Breast epithelium (tissue), 3 donors: Measurements from ENCODE around the gene VWA2.

Source experiments
- CTCF ChIP-seq, 3 donors: fragments of 450-650 bp; IDR thresholded peaks; one replicate each; pipeline ENCODE4 v1.5.1; 2016 to 2017; ENCODE audit warnings: antibody characterized with exemption in 3 of 3, mild to moderate bottlenecking in 3 of 3, moderate library complexity in 3 of 3
- POLR2A ChIP-seq: fragments of 450-650 bp; IDR thresholded peaks from one replicate; pipeline ENCODE4 v1.6.1; 2016; ENCODE audit warnings: antibody characterized with exemption, mild to moderate bottlenecking, moderate library complexity

DNA sequence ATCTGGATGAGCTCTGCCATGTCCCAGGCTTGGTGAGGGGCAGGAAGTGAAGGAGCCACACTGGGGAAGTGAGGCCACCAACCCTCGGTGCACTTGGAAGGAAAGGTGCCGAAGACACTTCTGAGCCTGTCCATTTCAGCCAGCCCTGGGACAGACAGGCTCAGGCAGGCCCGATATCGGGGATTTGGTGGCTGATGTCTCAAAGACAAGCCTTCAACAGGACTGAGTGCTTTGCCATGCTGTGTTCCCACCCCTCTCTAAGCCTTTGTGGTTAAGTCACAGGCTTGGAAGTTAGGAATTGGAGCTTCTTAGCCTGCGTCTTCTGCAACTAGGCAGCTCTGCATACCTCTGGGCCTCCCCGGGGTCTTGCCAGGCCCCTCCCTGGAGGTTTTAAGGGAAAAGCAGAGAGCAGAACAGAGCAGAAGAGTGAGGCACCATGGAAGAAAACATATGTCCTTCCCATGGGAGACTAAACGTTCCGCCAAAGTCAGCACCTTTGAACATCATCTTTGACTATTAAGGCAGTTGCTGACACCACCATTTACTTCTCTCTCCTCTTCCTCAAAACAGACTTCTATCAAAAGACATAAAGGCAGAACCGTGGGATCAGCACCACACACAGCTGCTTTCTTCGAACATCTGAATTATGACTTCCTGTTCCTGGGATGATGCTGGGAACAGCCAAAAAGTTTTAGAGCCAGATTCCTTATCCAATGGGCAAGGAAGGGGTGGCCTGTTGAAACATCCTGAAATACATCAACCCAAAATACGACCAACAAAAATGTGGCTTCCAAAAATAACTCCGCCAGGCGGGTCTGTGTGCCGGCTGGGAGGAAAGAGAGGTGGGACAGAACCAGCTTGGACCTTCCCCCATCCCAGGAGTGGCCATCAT lies 93.5 kb downstream of the VWA2 start:
- TF ChIP-seq CTCF (IDR thresholded peaks at IDR 0.05) = no peak
- no peak for TF ChIP-seq POLR2A
